Stimulated activated CD4-positive, alpha-beta T cell treated with anti-CD3 and anti-CD28 coated beads, Interleukin-2, amount 100 ng/mL, for 48 hours (primary cell): ENCODE measurements around the gene LGR5.

ENCODE experiments used
- DNase-seq, 2 donors: peaks; one replicate each; pipeline ENCODE4 v3.0.0-alpha.2; 2020

Gene LGR5

GRCh38 chr12:71439613-71440344 lies at the start of gene LGR5:
LGR5 (plus strand) TSS chr12:71439798; CDS start chr12:71440081, 283 bp downstream.
- peak in 1 of 2 donors; percentile 7 for DNase-seq

GRCh38 chr12:71392521-71393145 lies 47.0 kb upstream of the LGR5 start:
- DNase-seq = no peak

GRCh38 chr12:71393625-71394024 lies 46.0 kb upstream of the LGR5 start:
- no peak for DNase-seq

GRCh38 chr12:71397433-71397954 lies 42.1 kb upstream of the LGR5 start:
- DNase-seq = no peak

- no peak for DNase-seq
Measured at GRCh38 chr12:71399197-71399596, 40.4 kb upstream of the LGR5 start.

GRCh38 chr12:71400481-71400880 lies 39.1 kb upstream of the LGR5 start:
- DNase-seq = no peak

- no peak for DNase-seq
Measured at GRCh38 chr12:71405884-71406283, 33.7 kb upstream of the LGR5 start.

- no peak for DNase-seq
Measured at GRCh38 chr12:71407732-71408131, 31.9 kb upstream of the LGR5 start.

- no peak for DNase-seq
Measured at GRCh38 chr12:71410844-71411243, 28.8 kb upstream of the LGR5 start.

GRCh38 chr12:71411635-71412034 lies 28.0 kb upstream of the LGR5 start:
- no peak for DNase-seq

- peak in 1 of 2 donors; percentile 30 for DNase-seq
Measured at GRCh38 chr12:71415336-71416231, 24.0 kb upstream of the LGR5 start.

GRCh38 chr12:71417181-71417580 lies 22.4 kb upstream of the LGR5 start:
- no peak for DNase-seq

- no peak for DNase-seq
Measured at GRCh38 chr12:71420775-71421406, 18.7 kb upstream of the LGR5 start.

- no peak for DNase-seq
Measured at GRCh38 chr12:71425568-71426299, 13.9 kb upstream of the LGR5 start.

GRCh38 chr12:71426300-71427047 lies 13.1 kb upstream of the LGR5 start:
- no peak for DNase-seq

GRCh38 chr12:71430756-71431155 lies 8.8 kb upstream of the LGR5 start:
- DNase-seq = no peak

- no peak for DNase-seq
Measured at GRCh38 chr12:71431991-71432390, 7.6 kb upstream of the LGR5 start.

GRCh38 chr12:71432936-71433335 lies 6.7 kb upstream of the LGR5 start:
- DNase-seq = no peak

GRCh38 chr12:71436696-71437095 lies 2.9 kb upstream of the LGR5 start:
- no peak for DNase-seq

GRCh38 chr12:71438670-71439361 lies 782 bp upstream of the LGR5 start:
- no peak for DNase-seq

- DNase-seq = no peak
Measured at GRCh38 chr12:71439362-71439612, 311 bp upstream of the LGR5 start.
